SK-MEL-5 (cell line): ENCODE measurements around the gene WIPI1. TPM values are rescaled to one million over a fixed set of nuclear protein-coding genes. Genes with fewer than 3 reads are reported as not detected.
A peak's percentile ranks its signal among the peaks of the same experiment; 100 is the strongest.

Source experiments
- DNase-seq: peaks from one replicate; pipeline ENCODE4 v3.0.0-alpha.2; 2016; ENCODE audit warnings: low read depth, low spot score
- in situ Hi-C: cut with HindIII; loops from 2 replicates; pipeline ENCODE4 v1.10.0; 2016; ENCODE audit warnings: low sequenced_read_pairs, high pct_unique_total_duplicates, low pct_unique_long_range_greater_than_20kb
- total RNA-seq: library from RNA; depleted of rRNA; stranded (reverse); fragments of >200 nt; shearing (Covaris generic); gene quantifications from 2 replicates; pipeline ENCODE4 v1.2.3, GENCODE V29; 2014

WIPI1 gene
- total RNA-seq, 1 experiment from 2014 or later: 643 TPM

GRCh38 chr17:68401288-68401687 is 56.0 kb downstream of the WIPI1 start:
- in situ Hi-C loops: no loop called here

GRCh38 chr17:68400404-68400735 is 56.9 kb downstream of the WIPI1 start:
- no peak for DNase-seq
- in situ Hi-C loops: no loop called here

More at GRCh38 chr17:68401288-68401687, 56.0 kb downstream of the WIPI1 start:
- no peak for DNase-seq

- in situ Hi-C loops: no loop called here
- peak; percentile 94 for DNase-seq
These were observed 57.5 kb downstream of the WIPI1 start for GRCh38 chr17:68399638-68400403.

GRCh38 chr17:68398691-68399637 is 58.3 kb downstream of the WIPI1 start:
- in situ Hi-C loops: no loop called here
- DNase-seq: peak; percentile 97

- DNase-seq: no peak
These were observed 60.2 kb downstream of the WIPI1 start for GRCh38 chr17:68397108-68397536.

GRCh38 chr17:68396226-68397107 is 60.8 kb downstream of the WIPI1 start:
- DNase-seq: no peak
- in situ Hi-C loops: no loop called here

More at GRCh38 chr17:68397108-68397536, 60.2 kb downstream of the WIPI1 start:
- in situ Hi-C loops: no loop called here

GRCh38 chr17:68394608-68395331 is 62.5 kb downstream of the WIPI1 start:
- in situ Hi-C loops: no loop called here
- DNase-seq: no peak

- in situ Hi-C loops: no loop called here
- DNase-seq: no peak
These were observed 65.6 kb downstream of the WIPI1 start for GRCh38 chr17:68391561-68392268.

- in situ Hi-C loops: no loop called here
- no peak for DNase-seq
These were observed 66.3 kb downstream of the WIPI1 start for GRCh38 chr17:68390888-68391545.

- in situ Hi-C loops: no loop called here
- no peak for DNase-seq
These were observed 68.3 kb downstream of the WIPI1 start for GRCh38 chr17:68389041-68389440.

- DNase-seq: peak; percentile 94
- in situ Hi-C loops: no loop called here
These were observed 69.7 kb downstream of the WIPI1 start for GRCh38 chr17:68387435-68388218.

- in situ Hi-C loops: no loop called here
- no peak for DNase-seq
These were observed 71.6 kb downstream of the WIPI1 start for GRCh38 chr17:68385490-68386215.

- DNase-seq: no peak
- in situ Hi-C loops: no loop called here
These were observed 72.4 kb downstream of the WIPI1 start for GRCh38 chr17:68384941-68385340.

GRCh38 chr17:68384471-68384870 is 72.8 kb downstream of the WIPI1 start:
- peak; percentile 47 for DNase-seq
- in situ Hi-C loops: no loop called here
